ENCODE results near the gene HAO2.
"Not testable (repeated sequence)": the region's sequence is repeated elsewhere in the genome, so short reads cannot be mapped to it uniquely, and the experiment has no call there.

HAO2 gene

GRCh38 chr1:119347858-119348257 lies 20.7 kb upstream of the HAO2 start:
- no peak for DNase-seq

GRCh38 chr1:119348941-119349340 lies 19.6 kb upstream of the HAO2 start:
- no peak for DNase-seq

- not testable (repeated sequence) for DNase-seq
Measured at GRCh38 chr1:119350866-119351265, 17.7 kb upstream of the HAO2 start.

DNA sequence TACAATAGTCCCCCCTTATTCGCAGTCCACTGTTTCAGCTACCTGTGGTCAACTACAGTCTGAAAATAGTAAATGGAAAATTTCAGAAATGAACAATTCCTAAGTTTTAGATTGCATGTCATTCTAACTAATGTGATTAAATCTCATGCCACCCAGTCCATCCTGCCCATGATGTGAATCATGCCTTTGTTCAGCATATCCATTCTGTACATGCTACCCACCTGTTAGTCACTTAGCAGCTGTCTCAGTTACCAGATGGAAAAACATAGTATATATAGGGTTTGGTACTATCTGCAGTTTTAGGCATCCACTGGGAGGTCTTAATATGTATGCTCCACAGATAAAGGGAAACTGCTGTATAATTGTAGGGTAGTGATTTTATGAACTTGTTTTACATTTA lies 16.6 kb upstream of the HAO2 start:
- DNase-seq: no peak

- DNase-seq: no peak
Measured at GRCh38 chr1:119353836-119354235, 14.7 kb upstream of the HAO2 start.

GRCh38 chr1:119358636-119359035 lies 9.9 kb upstream of the HAO2 start:
- DNase-seq: no peak

- no peak for DNase-seq
Measured at GRCh38 chr1:119359730-119360129, 8.9 kb upstream of the HAO2 start.

DNA sequence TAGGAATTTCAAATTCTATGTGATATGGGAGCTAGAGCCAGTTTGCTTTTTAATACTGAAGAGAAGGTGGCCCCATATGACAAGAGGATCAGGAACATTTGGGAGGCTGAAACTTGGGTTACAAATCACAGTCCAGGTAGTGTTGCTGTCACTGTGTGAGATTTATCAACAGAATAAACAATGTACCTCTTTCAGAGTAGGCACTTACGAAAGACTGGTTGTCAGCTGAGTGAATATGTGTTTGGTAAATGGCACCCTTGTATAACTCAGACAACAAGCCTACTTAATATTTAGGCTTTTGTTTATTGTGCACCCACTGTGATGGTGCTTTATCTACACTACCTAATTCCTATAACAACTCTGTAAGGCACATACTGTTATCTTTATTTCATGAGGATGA lies 7.4 kb upstream of the HAO2 start:
- no peak for DNase-seq

DNA sequence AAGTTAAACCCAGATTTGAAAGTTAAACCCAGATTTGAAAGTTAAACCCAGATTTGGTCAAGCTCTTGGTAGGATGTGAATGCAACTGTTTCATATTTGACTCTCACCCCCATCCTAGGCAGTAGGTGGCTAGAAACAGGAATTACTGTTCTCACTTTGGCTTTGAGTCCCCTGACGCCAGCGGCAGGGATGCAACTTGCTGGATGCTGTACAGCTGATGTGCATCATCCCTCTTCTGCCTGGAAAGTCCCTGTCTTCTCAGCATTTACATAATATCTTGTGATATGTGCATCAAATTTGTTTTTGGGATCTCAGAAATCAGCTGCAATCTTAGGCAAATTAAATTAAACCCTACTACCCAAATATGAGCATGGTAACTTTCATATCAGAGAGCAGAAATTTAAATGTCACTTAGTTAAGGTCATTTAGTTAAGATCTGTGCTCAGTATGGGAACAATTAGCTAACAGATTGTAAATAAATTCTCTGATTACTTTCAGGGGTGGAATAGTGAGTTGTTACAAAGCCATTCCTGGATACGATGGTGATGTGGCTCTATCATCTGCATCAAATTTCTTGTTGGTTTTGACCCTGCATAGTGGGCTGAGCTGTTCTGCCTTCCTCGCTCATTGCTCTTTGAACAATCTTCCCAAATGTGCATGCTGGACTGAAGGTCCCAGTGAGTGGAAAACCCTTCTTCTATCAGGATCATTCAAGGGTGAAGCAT lies 6.8 kb upstream of the HAO2 start:
- DNase-seq: no peak

- DNase-seq: no peak
Measured at GRCh38 chr1:119363162-119363561, 5.4 kb upstream of the HAO2 start.

DNA sequence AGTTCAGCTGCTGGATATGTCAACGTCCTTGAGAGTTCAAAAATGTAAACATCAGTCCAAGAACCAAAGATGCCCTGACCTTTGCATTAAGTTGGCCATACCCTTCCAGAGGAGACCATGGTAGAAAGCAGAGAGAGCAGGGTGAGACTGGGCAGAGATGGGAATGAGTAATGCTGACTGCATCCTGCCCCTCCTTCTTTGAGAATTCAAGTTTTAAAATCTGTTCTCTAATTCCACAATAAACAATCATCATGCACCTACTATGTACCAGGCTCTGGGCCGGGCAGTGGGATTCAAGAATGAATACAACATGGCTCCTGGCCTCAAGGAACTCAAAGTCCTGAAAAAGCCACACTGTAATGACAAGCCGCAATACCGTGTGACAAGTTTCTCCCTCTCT lies 3.9 kb upstream of the HAO2 start:
- no peak for DNase-seq

DNA sequence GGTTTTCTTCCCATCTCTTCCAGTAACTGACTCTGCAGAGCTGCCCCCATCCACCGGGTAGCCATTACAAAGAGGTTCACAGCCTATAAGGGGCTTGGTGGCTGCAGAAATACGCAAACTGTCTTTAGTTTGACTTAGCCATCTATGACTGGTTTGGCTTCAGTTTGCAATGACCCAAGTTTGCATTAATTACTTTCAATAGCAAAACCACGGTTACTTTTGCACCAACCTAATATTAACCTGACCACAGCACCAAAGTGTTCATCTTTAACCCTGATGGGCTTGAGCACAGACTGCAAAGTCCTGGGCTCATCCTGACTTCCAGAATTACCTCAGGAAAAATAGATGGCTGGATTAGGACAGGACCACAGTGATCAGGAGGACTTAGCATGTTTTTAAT lies 2.2 kb upstream of the HAO2 start:
- no peak for DNase-seq

- peak; percentile 25 for DNase-seq
Measured at GRCh38 chr1:119367432-119368124, 1.0 kb upstream of the HAO2 start.

- no peak for DNase-seq
Measured at GRCh38 chr1:119370748-119371147, 2.2 kb downstream of the HAO2 start.

- DNase-seq: peak; percentile 75
Measured at GRCh38 chr1:119371815-119372214, 3.2 kb downstream of the HAO2 start.

DNA sequence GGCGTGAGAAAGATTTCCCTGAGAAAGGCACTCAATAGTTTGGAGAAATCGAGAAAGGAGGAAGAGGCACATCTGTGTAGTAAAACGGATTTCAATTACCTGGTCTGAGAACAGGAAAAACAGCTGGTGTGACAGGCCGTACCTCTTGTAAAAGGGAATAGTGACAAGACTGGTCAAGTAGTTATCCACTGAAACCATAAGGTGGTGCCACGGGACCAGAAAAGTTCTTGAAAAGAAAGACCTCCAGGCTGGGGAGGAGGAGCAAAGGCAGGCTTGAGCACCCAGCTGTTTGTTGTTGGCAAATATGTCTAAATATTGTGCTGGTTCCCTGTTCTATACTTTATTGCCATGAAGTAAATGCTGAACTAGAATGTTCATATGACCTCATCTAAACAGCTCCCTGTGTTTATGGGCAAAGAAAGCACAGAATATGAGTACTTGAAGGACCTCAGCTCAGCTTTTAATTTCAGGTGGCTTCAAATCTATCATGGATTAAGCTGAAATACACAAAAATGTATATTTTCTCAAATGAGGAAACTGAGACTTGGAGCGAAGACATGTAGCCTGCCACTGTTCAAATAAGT lies 4.0 kb downstream of the HAO2 start:
- peak; percentile 34 for DNase-seq

GRCh38 chr1:119373465-119373864 lies 4.9 kb downstream of the HAO2 start:
- no peak for DNase-seq

- no peak for DNase-seq
Measured at GRCh38 chr1:119374208-119374874, 5.8 kb downstream of the HAO2 start.

GRCh38 chr1:119375366-119375765 lies 6.8 kb downstream of the HAO2 start:
- no peak for DNase-seq

DNA sequence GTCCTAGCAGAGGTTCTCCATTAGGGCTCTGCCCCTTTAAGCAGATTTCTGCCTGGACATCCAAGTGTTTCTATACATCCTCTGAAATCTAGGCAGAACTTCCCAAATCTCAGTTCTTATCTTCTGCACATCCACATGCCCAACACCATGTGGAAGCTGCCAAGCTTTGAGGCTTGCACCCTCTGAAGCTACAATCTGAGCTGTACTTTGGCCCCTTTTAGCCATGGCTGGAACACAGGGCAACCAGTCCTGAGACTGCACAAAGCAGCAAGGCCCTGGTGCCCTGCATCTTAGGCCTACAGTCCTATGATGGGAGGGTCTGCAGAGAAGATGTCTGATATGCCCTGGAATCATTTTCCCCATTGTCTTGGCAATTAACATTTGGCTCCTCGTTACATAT lies 8.0 kb downstream of the HAO2 start:
- DNase-seq: no peak

DNA sequence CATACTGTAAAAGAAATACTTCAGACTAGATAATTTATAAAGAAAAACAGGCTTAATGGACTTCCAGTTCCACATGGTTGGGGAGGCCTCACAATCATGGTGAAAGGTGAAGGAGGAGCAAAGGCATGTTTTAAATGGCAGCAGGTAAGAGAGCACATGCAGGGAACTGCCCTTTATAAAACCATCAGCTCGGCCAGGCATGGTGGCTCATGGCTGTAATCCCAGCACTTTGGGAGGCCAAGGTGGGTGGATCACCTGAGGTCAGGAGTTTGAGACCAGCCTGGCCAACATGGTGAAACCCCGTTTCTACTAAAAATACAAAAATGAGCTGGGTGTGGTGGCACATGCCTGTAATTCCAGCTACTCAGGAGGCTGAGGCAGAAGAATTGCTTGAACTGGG lies 9.0 kb downstream of the HAO2 start:
- not testable (repeated sequence) for DNase-seq

GRCh38 chr1:119379117-119379516 lies 10.5 kb downstream of the HAO2 start:
- DNase-seq: no peak

DNA sequence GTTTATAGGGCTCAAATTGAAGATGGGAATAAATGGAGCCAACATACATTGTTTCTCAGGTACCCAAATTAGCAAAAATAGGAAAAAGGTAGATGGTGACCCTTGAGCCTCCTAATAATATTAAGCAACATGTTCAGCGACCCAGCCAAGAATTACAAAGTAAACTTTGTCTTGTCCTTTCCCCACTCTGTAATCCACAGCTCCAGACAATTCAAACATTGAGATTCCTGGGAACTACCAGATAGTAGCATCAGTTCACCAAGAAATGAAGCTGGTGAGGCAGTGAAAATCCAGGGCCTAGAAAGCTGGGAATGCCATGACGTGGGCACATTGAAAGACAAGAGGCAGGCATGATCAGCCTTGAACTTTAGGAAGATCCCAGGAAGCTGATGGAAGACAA lies 11.7 kb downstream of the HAO2 start:
- no peak for DNase-seq
